Loucy (cell line): ENCODE data around the gene MACROD2.

Experiments used
- EZH2phosphoT487 ChIP-seq: fragments of 200-600 bp; IDR thresholded peaks from 2 replicates; pipeline ENCODE4 v1.6.1; 2018; ENCODE audit warnings: antibody characterized with exemption, mild to moderate bottlenecking, moderate library complexity, borderline replicate concordance
- TF ChIP-seq, protein P1 (sequence below): fragments of 200-600 bp; sonication (generic); conservative IDR thresholded peaks from 2 replicates; pipeline ENCODE4 v1.5.1; 2014; ENCODE audit warnings: mild to moderate bottlenecking, antibody characterized with exemption, low read length

DNA sequence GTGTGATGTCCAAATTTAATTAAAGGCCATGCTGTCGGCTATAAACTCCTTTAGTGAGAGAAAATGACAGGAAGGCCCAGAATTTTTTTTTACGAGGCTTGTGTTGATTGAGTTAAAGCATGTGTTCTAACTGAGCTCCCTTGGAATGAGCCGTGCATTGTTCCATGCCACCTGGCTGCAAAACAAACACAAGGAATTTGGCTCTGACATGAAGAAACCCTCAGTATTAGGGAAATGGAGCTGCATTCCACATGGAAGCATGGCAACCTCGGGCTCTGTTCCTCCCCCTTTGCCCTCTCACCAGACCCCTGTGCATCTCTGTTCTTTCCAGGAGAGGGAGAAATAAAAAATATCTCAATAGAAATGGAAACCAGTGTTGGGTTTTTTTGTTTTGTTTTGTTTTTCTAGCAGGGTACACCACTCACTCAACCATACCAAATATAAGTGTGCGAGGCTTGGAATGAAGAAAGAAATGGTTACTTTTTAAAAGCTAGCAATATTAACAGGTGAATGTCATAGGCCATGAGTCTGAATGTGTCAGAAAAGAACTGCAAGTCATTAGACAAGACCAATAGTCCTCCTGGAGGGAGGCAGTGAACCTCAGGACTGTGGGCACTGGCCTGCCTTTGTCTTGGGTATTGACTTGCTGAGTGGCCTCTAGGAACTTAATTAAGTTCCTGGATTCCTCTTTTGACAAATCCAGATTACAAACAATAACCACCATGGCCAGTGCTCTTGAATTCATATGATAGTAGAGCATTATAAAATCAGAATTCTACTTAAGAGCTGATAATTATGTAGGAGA lies 1642.8 kb downstream of the MACROD2 start:
- TF ChIP-seq, protein P1, sequence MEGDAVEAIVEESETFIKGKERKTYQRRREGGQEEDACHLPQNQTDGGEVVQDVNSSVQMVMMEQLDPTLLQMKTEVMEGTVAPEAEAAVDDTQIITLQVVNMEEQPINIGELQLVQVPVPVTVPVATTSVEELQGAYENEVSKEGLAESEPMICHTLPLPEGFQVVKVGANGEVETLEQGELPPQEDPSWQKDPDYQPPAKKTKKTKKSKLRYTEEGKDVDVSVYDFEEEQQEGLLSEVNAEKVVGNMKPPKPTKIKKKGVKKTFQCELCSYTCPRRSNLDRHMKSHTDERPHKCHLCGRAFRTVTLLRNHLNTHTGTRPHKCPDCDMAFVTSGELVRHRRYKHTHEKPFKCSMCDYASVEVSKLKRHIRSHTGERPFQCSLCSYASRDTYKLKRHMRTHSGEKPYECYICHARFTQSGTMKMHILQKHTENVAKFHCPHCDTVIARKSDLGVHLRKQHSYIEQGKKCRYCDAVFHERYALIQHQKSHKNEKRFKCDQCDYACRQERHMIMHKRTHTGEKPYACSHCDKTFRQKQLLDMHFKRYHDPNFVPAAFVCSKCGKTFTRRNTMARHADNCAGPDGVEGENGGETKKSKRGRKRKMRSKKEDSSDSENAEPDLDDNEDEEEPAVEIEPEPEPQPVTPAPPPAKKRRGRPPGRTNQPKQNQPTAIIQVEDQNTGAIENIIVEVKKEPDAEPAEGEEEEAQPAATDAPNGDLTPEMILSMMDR: no peak
- no peak for TF ChIP-seq EZH2phosphoT487
